Measurements from ENCODE around the gene TNFSF11.

Gene TNFSF11, protein sequence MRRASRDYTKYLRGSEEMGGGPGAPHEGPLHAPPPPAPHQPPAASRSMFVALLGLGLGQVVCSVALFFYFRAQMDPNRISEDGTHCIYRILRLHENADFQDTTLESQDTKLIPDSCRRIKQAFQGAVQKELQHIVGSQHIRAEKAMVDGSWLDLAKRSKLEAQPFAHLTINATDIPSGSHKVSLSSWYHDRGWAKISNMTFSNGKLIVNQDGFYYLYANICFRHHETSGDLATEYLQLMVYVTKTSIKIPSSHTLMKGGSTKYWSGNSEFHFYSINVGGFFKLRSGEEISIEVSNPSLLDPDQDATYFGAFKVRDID

DNA sequence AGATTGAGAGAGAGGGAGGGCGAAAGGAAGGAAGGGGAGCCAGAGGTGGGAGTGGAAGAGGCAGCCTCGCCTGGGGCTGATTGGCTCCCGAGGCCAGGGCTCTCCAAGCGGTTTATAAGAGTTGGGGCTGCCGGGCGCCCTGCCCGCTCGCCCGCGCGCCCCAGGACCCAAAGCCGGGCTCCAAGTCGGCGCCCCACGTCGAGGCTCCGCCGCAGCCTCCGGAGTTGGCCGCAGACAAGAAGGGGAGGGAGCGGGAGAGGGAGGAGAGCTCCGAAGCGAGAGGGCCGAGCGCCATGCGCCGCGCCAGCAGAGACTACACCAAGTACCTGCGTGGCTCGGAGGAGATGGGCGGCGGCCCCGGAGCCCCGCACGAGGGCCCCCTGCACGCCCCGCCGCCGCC, at the start of gene TNFSF11:
Gene TNFSF11 (plus strand): TSS at position 142 of the 400 bp plus-strand sequence. CDS start 152 bp downstream, at position 294.
- no peak within 1 kb of the TSS for H3K27ac ChIP-seq
- TF ChIP-seq, protein P1, sequence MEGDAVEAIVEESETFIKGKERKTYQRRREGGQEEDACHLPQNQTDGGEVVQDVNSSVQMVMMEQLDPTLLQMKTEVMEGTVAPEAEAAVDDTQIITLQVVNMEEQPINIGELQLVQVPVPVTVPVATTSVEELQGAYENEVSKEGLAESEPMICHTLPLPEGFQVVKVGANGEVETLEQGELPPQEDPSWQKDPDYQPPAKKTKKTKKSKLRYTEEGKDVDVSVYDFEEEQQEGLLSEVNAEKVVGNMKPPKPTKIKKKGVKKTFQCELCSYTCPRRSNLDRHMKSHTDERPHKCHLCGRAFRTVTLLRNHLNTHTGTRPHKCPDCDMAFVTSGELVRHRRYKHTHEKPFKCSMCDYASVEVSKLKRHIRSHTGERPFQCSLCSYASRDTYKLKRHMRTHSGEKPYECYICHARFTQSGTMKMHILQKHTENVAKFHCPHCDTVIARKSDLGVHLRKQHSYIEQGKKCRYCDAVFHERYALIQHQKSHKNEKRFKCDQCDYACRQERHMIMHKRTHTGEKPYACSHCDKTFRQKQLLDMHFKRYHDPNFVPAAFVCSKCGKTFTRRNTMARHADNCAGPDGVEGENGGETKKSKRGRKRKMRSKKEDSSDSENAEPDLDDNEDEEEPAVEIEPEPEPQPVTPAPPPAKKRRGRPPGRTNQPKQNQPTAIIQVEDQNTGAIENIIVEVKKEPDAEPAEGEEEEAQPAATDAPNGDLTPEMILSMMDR (conservative IDR thresholded peaks at IDR 0.05), result no peak
- TF ChIP-seq ZFX (IDR thresholded peaks at IDR 0.05), result no peak

DNA sequence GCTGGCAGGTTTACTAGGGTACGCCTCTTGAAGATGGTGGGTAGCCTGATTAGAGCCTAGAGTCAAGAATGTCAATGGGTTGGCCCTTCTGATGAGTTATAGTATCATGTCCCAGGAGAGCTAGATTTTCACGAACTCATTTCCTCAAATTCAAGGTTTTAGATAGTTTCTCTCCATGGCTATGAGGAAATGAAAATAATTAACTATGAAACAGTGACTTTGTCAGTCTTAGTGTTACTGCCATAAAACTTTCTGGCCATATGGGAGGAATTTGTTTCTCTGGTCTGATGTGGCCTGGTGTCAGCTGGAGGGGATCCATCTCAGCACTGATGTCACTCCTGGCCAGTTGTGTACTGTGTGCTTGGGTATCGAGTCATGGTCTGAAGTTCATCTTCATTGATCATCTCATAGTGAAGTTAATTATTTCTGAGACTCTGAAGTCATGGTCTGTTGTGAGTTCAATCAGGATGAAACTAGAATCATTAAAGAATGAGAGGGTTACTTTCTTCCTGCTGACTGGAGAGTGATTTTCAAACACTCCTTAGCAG, 49.4 kb upstream of the TNFSF11 start:
- TF ChIP-seq, protein P1 (conservative IDR thresholded peaks at IDR 0.05), result no peak
- no peak for TF ChIP-seq ZFX (IDR thresholded peaks at IDR 0.05)
- H3K27ac ChIP-seq, result no peak overlapping the region

DNA sequence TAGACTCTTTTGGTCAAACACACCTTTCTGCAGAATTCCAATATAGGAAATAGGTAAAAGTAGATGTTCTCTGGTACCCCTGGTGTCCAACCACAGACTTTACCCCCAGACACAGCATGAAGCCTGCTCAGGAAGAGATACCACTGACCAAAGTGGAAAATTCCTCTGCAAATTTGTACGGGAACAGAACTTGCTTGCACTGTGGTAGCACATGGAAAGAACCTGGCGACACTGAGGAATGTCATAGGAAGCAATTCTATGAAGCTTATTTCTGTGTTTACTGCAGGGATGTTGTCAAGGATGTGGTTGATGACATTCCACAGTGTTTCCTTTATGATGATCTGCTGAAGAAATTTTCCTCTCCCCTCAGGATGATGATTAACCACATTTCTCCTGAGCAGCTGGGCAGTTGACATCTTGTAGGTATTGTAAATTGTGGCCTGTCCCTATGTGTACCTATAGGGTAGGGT, 48.9 kb upstream of the TNFSF11 start:
- TF ChIP-seq, protein P1 (conservative IDR thresholded peaks at IDR 0.05), result no peak
- no peak overlapping the region for H3K27ac ChIP-seq

DNA sequence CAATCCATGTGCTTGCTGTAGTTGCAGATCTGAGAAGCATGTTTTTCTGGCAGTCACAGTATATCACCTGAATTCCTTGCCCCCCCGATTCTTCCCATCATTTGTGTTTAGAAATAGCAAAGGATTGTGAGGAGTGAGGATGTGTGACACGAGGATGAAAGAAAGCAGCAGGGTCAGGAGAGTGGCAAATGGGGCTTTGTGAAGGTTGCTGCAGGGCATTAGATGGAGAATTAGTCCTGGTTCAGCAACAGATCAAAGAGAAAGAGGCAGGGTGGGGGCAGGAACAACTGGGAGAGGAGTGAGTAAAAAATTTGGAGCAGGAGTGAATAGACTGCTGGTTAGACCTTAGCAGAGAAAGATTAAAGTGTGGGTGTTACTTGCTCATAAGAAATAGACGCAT, 47.7 kb upstream of the TNFSF11 start:
- H3K27ac ChIP-seq, result no peak overlapping the region
- no peak for TF ChIP-seq ZFX (IDR thresholded peaks at IDR 0.05)
- TF ChIP-seq, protein P1 (conservative IDR thresholded peaks at IDR 0.05), result no peak

DNA sequence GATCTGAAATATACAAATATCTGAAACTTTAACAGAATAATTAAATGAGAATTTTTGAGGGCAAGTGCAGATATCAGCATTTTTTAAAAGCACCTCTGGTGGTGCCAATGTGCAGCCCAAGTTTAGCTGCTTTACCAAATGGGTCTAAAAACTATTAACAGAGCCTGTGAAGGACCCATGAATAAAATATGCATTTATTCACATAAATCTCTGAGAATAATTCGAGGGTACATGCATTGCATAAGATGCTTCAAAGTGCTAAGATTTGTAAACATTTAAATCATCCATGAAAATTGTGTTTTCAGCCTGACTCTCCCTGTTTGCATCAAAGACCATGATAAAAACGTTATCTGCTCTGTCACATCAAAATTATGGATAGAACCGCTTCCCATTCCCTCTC, 47.1 kb upstream of the TNFSF11 start:
- TF ChIP-seq, protein P1 (conservative IDR thresholded peaks at IDR 0.05), result no peak
- TF ChIP-seq ZFX (IDR thresholded peaks at IDR 0.05), result no peak
- H3K27ac ChIP-seq, result no peak overlapping the region

DNA sequence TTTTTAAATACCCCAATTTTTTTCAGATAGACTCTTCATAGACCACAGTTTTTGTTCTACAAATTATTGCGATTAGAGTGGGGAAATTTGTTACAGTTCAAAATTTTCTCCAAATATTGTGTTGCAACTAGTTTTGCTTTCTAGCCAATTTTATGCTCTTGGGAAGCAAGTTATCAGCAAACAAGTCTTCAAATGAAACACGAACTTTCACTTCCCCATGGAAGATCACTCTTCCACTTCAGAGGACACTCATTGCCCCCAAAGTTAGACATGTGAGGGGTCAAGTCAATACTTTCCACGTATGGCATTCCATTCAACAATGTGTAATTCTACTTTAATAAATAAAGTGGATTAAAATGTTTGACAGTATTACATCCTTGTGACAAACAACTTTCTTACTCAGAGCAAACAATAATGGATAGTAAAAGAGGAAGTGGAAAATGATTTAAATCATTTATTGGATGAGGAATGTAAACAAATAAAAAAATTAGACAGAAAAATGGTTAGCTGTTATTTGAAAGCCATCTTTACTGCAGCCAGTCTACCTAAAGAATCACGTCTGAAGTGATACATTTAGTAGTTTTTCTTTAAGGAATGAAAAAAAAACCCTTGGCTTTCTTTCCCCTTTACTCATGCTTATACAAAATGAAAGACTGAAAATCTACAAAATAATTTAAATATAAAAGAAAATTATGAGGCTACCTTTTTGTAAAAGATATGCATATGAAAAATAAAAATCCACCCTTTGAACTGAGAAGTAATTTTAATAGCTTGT, 41.2 kb upstream of the TNFSF11 start:
- H3K27ac ChIP-seq, result no peak overlapping the region
- TF ChIP-seq ZFX (IDR thresholded peaks at IDR 0.05), result no peak
- TF ChIP-seq, protein P1 (conservative IDR thresholded peaks at IDR 0.05), result no peak

DNA sequence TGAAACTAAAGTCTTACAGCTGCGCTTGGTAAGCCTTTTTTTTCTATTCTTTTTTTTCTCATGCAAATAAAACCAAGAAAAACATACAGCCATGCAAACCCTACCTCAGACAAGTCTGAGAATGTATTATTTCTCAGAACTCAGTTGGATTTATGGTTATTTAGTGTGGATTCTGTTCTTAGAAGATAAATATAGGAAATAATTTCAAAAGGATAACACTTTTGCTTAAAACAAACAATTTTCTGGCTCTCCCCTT, 40.7 kb upstream of the TNFSF11 start:
- TF ChIP-seq, protein P1 (conservative IDR thresholded peaks at IDR 0.05), result no peak
- TF ChIP-seq ZFX (IDR thresholded peaks at IDR 0.05), result no peak

More for the DNA sequence above, 40.7 kb upstream of the TNFSF11 start:
- no peak overlapping the region for H3K27ac ChIP-seq

Measured in C4-2B (cell line).